GM13976 (cell line): ENCODE data around the gene GTF3C1.

Source experiments
- DNase-seq: peaks from one replicate; pipeline ENCODE4 v3.0.0; 2012; ENCODE audit warnings: low spot score
- in situ Hi-C: fragments of 300-500 bp; cut with MboI; formaldehyde crosslinking; loops from one replicate; pipeline ENCODE4 v1.12.0; 2022; ENCODE audit warnings: low sequenced_read_pairs, mixed read lengths, inconsistent platforms; ENCODE audit not compliant: unreplicated experiment
- TF ChIP-seq, protein P1 (sequence below): IDR thresholded peaks from 2 replicates; pipeline ENCODE4 v1.5.1; 2012; ENCODE audit warnings: borderline replicate concordance, mild to moderate bottlenecking; ENCODE audit not compliant: insufficient read depth; ENCODE audit errors: extremely low read depth, missing control alignments, control extremely low read depth

GTF3C1 gene

DNA sequence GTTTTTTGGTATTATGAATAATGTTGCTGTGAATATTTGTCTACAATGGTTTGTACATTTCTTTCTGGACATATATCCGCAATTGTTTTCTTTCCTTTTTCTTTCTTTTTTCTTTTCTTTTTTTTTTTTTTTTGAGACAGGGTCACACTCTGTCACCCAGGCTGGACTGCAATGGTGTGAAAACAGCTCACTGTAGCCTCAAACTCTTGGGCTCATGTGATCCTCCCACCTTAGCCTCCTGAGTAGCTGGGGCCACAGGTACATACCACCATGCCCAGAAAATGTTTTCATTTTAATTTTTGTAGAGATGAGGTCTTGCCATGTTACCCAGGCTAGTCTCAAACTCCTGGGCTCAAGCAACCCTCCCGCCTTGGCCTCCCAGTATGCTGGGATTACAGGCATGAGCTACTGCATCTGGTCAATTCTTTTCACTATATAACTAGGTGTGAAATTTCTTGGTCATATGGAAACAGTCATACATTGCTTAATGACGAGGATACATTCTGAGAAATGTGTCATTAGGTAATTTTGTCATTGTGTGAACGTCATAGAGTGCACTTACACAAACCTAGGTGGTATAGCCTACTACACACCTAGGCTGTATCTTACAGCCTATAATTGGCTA lies 132.6 kb downstream of the GTF3C1 start:
- in situ Hi-C loops = no loop called here
- TF ChIP-seq, protein P1, sequence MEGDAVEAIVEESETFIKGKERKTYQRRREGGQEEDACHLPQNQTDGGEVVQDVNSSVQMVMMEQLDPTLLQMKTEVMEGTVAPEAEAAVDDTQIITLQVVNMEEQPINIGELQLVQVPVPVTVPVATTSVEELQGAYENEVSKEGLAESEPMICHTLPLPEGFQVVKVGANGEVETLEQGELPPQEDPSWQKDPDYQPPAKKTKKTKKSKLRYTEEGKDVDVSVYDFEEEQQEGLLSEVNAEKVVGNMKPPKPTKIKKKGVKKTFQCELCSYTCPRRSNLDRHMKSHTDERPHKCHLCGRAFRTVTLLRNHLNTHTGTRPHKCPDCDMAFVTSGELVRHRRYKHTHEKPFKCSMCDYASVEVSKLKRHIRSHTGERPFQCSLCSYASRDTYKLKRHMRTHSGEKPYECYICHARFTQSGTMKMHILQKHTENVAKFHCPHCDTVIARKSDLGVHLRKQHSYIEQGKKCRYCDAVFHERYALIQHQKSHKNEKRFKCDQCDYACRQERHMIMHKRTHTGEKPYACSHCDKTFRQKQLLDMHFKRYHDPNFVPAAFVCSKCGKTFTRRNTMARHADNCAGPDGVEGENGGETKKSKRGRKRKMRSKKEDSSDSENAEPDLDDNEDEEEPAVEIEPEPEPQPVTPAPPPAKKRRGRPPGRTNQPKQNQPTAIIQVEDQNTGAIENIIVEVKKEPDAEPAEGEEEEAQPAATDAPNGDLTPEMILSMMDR = no peak
- DNase-seq = no peak

DNA sequence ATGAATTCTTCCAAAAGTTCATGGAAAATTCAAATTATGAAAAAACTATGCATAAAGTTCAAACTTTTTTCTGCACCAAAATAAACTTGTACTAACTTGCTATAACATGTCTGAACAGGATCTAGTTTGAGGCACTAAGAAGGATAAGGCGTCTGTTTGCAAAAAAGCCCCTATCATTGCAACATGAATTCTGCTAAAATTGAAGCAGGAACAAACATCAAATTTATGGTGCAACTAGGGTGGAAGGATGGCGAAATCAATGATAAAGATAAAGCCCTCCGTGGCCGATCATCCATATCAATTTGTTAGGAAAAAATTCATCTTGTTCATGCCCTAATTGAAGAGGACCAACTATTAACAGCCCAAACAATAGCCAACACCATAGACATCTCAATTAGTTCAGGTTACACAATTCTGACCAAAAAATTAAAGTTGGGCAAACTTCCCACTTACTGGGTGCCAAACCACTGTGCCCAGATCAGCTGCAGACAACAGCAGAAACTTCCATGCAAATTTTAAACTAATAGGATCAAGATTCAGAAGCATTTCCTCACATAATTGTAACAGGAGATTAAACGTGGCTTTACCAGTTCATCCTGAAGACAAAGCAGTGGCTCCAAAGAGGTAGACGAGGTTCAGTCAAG lies 134.8 kb downstream of the GTF3C1 start:
- TF ChIP-seq, protein P1 = no peak
- in situ Hi-C loops = no loop called here
- no peak for DNase-seq

DNA sequence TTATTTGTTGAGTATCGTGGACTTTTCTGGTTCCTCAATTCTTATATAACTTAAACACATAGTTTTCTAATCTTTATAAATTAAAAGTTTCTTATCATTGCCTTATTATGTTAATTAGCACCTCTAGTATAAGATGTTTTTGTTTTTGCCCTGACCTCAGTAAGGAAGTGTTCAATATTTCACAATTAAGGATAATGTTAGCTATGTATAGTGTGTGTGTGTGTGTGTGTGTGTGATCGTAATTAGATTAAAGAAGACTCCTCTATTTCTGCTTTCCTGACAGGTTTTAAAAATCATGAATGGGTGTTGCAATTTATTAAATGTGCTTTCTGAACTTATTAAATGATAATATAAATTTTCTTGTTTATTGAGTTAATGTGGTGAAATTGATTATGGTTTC lies 135.8 kb downstream of the GTF3C1 start:
- TF ChIP-seq, protein P1 = no peak
- in situ Hi-C loops = no loop called here
- DNase-seq = no peak

DNA sequence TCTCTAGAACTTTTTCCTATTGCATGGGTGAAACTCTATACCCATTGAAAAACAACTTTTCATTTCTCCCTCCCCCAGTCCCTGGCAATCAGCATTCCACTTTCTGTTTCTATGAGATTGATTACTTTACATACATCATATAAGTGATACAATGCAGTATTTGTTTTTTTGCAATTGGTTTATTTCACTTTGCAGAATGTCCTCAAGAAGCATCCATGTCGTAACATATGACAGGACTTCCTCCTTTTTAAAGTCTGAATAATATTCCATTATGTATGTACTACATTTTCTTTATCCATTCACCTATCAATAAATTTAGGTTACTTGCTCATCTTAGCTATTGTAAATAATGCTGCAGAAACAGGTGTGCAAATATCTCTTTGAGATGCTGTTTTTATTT lies 139.0 kb downstream of the GTF3C1 start:
- in situ Hi-C loops = no loop called here
- DNase-seq = no peak
- TF ChIP-seq, protein P1 = no peak
